GM18517 (cell line): ENCODE data around the gene PARD6B.
"Not testable (repeated sequence)": the region's sequence is repeated elsewhere in the genome, so short reads cannot be mapped to it uniquely, and the experiment has no call there.

Source experiments
- ATAC-seq: cut with Tn5 transposase; IDR thresholded peaks from one replicate; pipeline ENCODE4 v1.9.1; 2021; ENCODE audit warnings: mild to moderate bottlenecking, moderate library complexity; ENCODE audit not compliant: unreplicated experiment

The PARD6B gene

GRCh38 chr20:50794846-50795634 lies 63.7 kb downstream of the PARD6B start, which contains the start of gene BCAS4:
BCAS4 (plus strand) TSS chr20:50795061; CDS start chr20:50795084, 23 bp downstream.
- ATAC-seq, result peak; percentile 56

- no peak for ATAC-seq
Measured at GRCh38 chr20:50797142-50797541, 65.8 kb downstream of the PARD6B start.

GRCh38 chr20:50798650-50799049 lies 67.3 kb downstream of the PARD6B start:
- no peak for ATAC-seq

GRCh38 chr20:50799176-50799889 lies 68.0 kb downstream of the PARD6B start:
- ATAC-seq, result no peak

GRCh38 chr20:50799890-50800550 lies 68.6 kb downstream of the PARD6B start:
- ATAC-seq, result peak; percentile 63

- ATAC-seq, result not testable (repeated sequence)
Measured at GRCh38 chr20:50800986-50801746, 69.8 kb downstream of the PARD6B start.

GRCh38 chr20:50801747-50802125 lies 70.4 kb downstream of the PARD6B start:
- ATAC-seq, result no peak

GRCh38 chr20:50802289-50802688 lies 70.9 kb downstream of the PARD6B start:
- no peak for ATAC-seq

- no peak for ATAC-seq
Measured at GRCh38 chr20:50804437-50805348, 73.3 kb downstream of the PARD6B start.

- no peak for ATAC-seq
Measured at GRCh38 chr20:50805349-50805684, 73.9 kb downstream of the PARD6B start.

- no peak for ATAC-seq
Measured at GRCh38 chr20:50806126-50806768, 74.9 kb downstream of the PARD6B start.
